ENCODE measurements around the gene ADARB2.
"Not testable (repeated sequence)": the region's sequence is repeated elsewhere in the genome, so short reads cannot be mapped to it uniquely, and the experiment has no call there.

The ADARB2 gene

GRCh38 chr10:1257274-1257673 is 480.1 kb downstream of the ADARB2 start:
- no peak for TF ChIP-seq ZNF274 (IDR thresholded peaks at IDR 0.05; ENCODE audit: low read depth, low read length)
- no peak overlapping the region for H3K4me3 ChIP-seq (ENCODE audit: low read length)

- no peak for TF ChIP-seq ZNF274 (IDR thresholded peaks at IDR 0.05; ENCODE audit: low read depth, low read length)
- H3K4me3 ChIP-seq (ENCODE audit: low read length), result no peak overlapping the region
These were observed 480.9 kb downstream of the ADARB2 start for GRCh38 chr10:1256432-1256725.

GRCh38 chr10:1255600-1256431 is 481.5 kb downstream of the ADARB2 start:
- no peak for TF ChIP-seq ZNF274 (IDR thresholded peaks at IDR 0.05; ENCODE audit: low read depth, low read length)
- no peak overlapping the region for H3K4me3 ChIP-seq (ENCODE audit: low read length)

- no peak for TF ChIP-seq ZNF274 (IDR thresholded peaks at IDR 0.05; ENCODE audit: low read depth, low read length)
- H3K4me3 ChIP-seq (ENCODE audit: low read length), result no peak overlapping the region
These were observed 482.2 kb downstream of the ADARB2 start for GRCh38 chr10:1255118-1255517.

GRCh38 chr10:1253523-1254353 is 483.6 kb downstream of the ADARB2 start:
- H3K4me3 ChIP-seq (ENCODE audit: low read length), result no peak overlapping the region
- no peak for TF ChIP-seq ZNF274 (IDR thresholded peaks at IDR 0.05; ENCODE audit: low read depth, low read length)

GRCh38 chr10:1251769-1252168 is 485.6 kb downstream of the ADARB2 start:
- no peak for TF ChIP-seq ZNF274 (IDR thresholded peaks at IDR 0.05; ENCODE audit: low read depth, low read length)
- H3K4me3 ChIP-seq (ENCODE audit: low read length), result no peak overlapping the region

- no peak overlapping the region for H3K4me3 ChIP-seq (ENCODE audit: low read length)
- TF ChIP-seq ZNF274 (IDR thresholded peaks at IDR 0.05; ENCODE audit: low read depth, low read length), result no peak
These were observed 488.0 kb downstream of the ADARB2 start for GRCh38 chr10:1249142-1249920.

GRCh38 chr10:1248262-1248630 is 489.1 kb downstream of the ADARB2 start:
- not testable (repeated sequence) for H3K4me3 ChIP-seq (ENCODE audit: low read length)

GRCh38 chr10:1247598-1248261 is 489.6 kb downstream of the ADARB2 start:
- TF ChIP-seq ZNF274 (IDR thresholded peaks at IDR 0.05; ENCODE audit: low read depth, low read length), result no peak
- H3K4me3 ChIP-seq (ENCODE audit: low read length), result no peak overlapping the region

- H3K4me3 ChIP-seq (ENCODE audit: low read length), result no peak overlapping the region
- no peak for TF ChIP-seq ZNF274 (IDR thresholded peaks at IDR 0.05; ENCODE audit: low read depth, low read length)
These were observed 492.8 kb downstream of the ADARB2 start for GRCh38 chr10:1244493-1244892.

- no peak for TF ChIP-seq ZNF274 (IDR thresholded peaks at IDR 0.05; ENCODE audit: low read depth, low read length)
- H3K4me3 ChIP-seq (ENCODE audit: low read length), result no peak overlapping the region
These were observed 493.7 kb downstream of the ADARB2 start for GRCh38 chr10:1243486-1244234.

- no peak overlapping the region for H3K4me3 ChIP-seq (ENCODE audit: low read length)
- no peak for TF ChIP-seq ZNF274 (IDR thresholded peaks at IDR 0.05; ENCODE audit: low read depth, low read length)
These were observed 494.4 kb downstream of the ADARB2 start for GRCh38 chr10:1242975-1243374.
